Stomach (tissue), 4 donors: Measurements from ENCODE around the gene IFNK.

Source experiments
- CTCF ChIP-seq, 7 experiments: fragments of 450-650 bp in 4 of 7; fragments of 200-600 bp in 3 of 7; sonication (generic) in 3 of 7; IDR thresholded peaks; one replicate each; pipeline ENCODE4 v1.5.1; 2016 to 2019; ENCODE audit warnings: antibody characterized with exemption in 7 of 7, control low read depth in 2 of 7, mild to moderate bottlenecking in 1 of 7
- POLR2A ChIP-seq, 4 donors: fragments of 450-650 bp; IDR thresholded peaks; one replicate each; pipeline ENCODE4 v1.6.1; 2016; ENCODE audit warnings: antibody characterized with exemption in 4 of 4, control low read depth in 2 of 4, mild to moderate bottlenecking in 1 of 4, moderate library complexity in 1 of 4

- no peak for TF ChIP-seq POLR2A (IDR thresholded peaks at IDR 0.05)
- TF ChIP-seq CTCF (IDR thresholded peaks at IDR 0.05): no peak
These were observed 20.5 kb upstream of the IFNK start for GRCh38 chr9:27503623-27504022.
